Activated CD4-positive, CD25-positive, alpha-beta regulatory T cell treated with anti-CD3 and anti-CD28 coated beads, Interleukin-2, amount 50 U/mL, for 16 hours (primary cell): ENCODE measurements around the gene SLIT1.

Experiments used
- DNase-seq: peaks from one replicate; pipeline ENCODE4 v3.0.0-alpha.2; 2020; ENCODE audit warnings: low read depth, low spot score

The SLIT1 gene

DNA sequence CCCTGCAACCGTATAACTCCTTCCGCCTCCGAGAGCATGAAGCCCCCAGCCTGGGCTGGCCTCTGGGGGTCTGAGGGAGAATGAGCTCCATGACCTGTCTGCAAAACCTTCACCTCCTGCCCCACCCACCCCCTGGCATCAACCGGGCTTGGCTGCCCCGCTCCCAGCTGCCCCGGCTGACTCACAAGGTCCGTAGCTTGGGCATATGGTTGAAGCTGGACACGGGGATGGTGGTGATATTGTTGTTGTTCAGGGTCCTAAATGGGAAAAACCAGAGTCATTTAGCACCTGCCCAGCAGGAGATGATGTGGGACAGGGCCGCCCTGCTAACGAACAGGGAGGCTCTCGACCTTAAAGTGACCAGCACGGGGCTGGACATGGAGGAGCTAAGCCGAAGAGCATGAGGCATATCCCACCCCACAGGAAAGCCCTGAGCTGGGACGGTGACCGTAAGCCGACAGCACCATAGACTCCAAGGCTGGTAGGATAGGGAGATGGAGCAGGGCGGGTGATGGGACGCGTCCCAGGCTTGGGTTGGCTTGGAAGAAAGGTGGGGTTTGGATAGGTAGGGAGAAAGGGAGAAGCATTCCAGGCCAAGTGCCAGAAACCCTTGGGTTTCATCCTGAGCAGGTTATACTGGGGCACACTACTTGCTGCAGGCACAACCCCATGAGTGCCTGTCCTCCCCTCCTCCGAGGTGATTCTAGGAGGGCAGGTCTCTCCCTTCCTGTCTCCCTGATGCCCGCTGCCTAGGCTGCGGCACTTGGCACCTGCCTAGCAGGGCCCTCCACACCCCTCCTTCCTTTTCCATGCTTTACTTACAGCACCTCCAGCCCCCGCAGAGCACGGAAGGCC is 121.5 kb downstream of the SLIT1 start:
- no peak for DNase-seq

DNA sequence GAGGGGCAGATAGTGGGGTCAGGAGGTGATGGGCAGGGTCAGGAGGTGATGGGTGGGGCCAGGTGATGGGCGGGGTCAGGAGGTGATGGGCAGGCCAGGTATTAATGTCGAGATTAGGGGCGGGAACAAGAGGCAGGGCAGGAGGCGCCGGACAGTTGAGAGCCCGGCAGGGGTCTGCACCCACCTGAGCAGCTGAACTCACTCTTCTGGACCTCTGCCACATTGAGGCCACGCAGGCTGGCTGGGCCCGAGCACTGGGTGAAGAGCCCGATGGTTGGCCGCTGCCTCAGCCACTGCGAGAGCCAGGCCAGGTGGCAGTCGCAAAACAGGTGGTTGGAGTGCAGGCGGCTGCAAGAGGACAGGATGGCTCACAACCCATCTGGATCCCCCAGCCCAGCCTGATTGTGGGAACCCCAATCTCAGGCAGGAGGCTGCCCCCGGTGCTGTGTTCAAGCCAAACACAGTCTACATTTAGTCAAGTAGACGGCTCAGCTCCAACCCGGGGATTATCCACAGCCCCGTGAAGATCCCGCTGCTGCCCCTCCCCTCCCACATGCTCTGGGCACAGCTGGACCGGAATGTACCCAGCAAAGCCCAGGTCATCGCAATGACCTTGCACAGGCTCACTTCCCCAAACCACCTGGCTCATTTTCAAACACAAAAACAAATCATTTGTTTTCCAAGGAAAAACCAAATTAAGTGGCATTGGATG is 122.3 kb downstream of the SLIT1 start:
- DNase-seq, result no peak

- no peak for DNase-seq
Measured at GRCh38 chr10:97062456-97062855, 123.3 kb downstream of the SLIT1 start.

- no peak for DNase-seq
Measured at GRCh38 chr10:97062046-97062445, 123.7 kb downstream of the SLIT1 start.

DNA sequence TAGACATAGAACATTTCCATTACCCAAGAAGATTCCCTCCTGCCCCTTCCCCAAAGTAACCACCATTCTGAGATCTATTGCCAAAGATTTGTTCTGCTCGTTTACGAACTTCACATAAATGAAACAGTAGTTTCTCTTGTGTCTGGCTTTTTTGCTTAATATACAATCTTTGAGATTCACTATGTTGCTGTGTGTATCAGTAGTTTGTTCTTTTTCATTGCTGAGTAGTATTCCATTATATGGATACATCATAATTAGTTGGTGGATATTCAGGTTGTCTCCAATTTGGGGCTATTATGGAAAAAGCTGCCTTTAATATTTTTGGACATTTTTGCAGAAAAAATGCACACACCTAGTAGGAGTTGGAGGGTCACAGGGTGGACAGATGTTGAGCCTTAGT is 124.3 kb downstream of the SLIT1 start:
- DNase-seq, result no peak

GRCh38 chr10:97060441-97061084 is 125.2 kb downstream of the SLIT1 start:
- no peak for DNase-seq

DNA sequence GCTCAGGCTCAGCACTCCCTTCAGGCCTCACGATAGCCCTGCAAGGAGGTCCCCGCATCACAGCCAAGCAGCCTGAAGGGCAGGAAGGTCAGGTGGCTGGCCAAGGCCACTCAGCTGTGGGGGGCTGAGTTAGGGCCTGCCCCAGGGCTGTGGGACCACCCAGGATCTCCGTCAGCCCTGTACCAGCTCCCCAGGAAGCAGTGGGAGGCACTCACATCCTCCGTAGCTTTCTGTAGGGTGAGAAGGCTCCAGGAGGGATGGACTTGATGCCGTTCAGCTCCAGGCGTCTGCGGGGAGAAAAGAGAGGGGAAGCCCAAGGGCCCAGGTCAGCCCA is 125.9 kb downstream of the SLIT1 start:
- DNase-seq, result no peak

- no peak for DNase-seq
Measured at GRCh38 chr10:97059006-97059871, 126.5 kb downstream of the SLIT1 start.

- DNase-seq, result no peak
Measured at GRCh38 chr10:97058521-97058920, 127.2 kb downstream of the SLIT1 start.

GRCh38 chr10:97057491-97058235 is 128.1 kb downstream of the SLIT1 start:
- DNase-seq, result no peak

DNA sequence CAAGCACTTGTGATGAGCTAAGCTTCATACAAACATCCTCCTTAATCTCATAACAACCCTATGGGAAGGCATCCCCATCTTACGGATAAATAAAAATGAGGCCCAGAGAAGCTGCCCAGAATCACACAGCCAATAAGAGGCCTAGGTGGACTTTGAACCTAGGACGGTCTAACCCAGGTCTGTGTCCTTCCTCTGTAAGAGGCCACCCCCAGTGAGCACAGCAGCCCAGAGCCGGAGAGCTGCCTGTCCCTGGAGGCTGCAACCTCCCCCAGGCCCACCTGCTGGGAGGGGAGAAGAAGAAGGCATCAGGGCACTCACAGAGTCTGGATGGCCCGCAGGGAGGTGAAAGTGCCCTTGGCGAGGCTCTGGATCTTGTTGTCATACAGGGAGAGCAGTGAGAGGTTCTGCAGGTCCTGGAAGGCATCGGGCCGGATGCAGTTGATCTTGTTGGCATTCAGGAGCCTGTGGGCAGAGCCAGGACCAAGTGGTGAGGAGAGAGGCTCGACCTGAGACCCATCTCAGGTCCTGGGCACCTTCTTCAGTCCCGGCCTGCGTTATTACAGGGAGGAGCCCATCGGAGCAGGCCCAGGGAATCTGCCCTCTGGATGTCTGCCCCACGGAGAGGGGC is 129.6 kb downstream of the SLIT1 start:
- no peak for DNase-seq

- DNase-seq, result no peak
Measured at GRCh38 chr10:97053276-97053675, 132.5 kb downstream of the SLIT1 start.

DNA sequence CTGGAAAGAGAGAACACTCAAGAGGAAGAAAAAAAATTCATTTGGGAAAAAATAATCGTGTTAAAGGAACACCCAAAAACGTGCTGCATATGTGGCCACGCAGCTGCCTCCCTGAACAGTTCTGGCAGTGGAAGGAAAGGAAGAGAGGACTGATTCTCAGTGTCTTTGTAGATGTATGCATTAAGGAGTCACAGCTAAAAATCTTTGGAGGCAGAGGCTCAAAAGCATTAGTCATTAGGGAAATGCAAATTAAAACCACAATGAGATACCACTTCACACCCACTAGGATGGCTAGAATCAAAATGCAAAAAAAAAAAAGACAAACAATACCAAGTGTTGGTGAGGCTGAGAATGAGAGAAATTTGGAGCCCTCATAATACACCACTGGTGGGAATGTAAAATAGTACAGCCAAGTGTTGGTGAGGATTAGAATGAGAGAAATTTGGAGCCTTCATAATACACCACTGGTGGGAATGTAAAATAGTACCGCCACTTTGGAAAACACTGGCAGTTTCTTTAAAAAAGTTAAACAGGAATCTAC is 134.7 kb downstream of the SLIT1 start:
- no peak for DNase-seq

DNA sequence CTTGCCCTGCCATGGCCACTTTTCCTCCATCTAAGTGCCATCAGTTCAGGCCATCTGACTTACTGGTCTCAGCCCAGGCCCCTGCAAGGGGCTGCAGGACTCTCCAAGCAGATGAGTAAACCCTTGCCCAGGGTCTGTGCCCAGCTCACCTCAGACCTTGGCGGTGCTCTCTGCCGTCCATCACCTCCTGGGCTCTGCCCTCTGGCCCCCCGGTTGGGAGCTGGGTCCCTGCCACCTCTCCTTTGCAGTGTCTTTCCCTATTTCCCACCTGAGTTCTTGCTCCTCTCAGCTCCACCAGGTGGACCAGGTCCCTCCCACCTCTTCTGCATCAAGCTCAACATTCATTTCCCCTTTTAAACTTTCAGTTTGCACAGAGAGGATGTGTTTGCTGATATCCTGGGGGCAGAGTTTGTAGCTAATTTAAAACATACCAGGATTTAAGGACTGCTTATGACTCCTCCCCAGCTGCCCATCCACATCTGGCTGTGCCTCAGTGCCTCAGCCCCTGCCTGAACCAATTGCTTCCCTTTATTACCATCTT is 135.5 kb downstream of the SLIT1 start:
- no peak for DNase-seq

- no peak for DNase-seq
Measured at GRCh38 chr10:97049670-97050069, 136.1 kb downstream of the SLIT1 start.

DNA sequence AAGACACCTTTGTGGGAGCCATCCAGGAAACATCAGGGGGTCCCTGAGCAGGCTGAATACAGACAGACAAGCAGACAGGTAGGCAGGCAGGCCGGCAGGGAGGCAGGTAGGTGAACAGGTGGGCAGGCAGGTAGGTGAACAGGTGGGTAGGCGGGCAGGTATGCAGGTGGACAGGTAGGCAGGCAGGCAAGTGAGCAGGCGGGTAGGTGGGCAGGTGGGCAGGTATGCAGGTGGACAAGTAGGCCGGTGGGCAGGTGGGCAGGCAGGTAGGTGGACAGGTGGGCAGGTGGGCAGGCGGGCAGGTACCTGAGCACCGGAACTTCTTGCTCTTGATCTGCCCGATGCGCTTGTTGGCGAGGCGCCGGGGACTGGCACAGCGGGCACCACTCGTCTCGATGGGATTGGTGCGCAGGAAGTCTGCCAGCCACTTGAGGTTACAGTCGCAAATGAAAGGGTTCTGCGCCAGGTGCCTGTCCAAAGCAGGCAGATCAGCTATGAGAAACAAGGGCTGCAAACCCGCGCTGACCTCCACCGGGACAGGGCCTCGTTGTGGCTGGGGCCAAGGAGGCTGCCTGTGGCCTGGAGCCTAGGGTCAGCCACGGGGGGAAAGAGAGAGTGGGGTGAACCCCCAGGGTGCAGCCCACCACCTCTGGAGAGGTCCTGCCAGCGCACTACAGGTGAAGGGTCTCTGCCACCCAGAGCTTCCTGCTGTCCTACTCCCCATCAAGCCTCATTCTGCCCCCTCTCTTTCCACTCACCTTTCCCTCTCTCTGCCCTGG is 136.9 kb downstream of the SLIT1 start:
- DNase-seq, result no peak

DNA sequence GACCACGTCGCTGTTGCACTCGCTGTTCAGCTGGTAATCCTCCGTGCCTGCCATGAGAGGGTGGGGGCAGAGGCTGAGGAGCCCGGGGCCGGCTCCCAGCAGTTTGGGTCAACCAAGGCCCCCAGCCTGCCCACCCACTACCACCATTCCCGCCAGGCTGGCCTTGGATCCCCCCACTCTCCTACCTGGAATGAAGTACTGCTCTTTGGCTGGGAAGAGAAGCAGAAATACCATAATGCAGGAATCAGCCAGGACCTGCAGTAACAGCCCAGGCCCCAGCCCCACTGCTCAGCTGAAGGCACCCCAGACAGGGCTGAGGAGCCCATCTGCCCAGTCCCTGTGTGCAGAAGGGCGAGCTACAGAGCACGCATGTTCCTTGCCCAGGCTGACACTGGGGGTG is 138.0 kb downstream of the SLIT1 start:
- no peak for DNase-seq

DNA sequence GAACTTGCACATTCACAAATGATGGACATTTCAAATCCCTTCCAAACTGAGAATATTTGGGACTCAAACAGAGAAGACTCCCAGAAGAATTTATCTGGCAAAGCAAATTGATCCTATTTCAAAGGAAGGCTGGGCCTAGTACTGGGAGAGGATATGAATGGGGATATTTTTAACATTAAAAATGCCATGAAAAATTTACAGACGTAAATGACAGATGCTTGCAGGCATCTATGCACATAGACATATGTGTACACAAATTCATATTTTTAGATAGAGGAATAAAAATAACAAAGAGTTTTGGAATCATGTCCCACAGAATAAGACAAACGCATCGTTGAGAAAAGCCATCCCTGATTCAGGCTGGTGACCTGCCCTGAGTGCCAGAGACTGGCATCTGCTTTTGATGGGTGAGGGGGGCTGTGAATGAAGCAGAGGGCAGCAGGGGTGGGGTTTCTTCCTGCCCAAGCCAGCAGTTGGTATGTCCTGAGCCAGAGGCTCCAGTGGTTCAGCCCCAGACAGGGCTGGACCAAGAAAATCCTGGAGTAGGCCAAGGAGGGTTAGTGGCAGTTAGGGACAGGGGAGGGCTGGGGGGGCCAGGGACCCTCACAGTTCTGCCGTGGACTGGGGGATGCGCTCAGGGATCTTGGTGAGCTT is 138.5 kb downstream of the SLIT1 start:
- DNase-seq, result no peak
